K562 (cell line): Measurements from ENCODE around the gene DSCAM. TPM values are rescaled to one million over a fixed set of nuclear protein-coding genes. Genes with fewer than 3 reads are reported as not detected.

Experiments used
- ATAC-seq: fragments of 200-7000 bp; cut with Tn5 transposase; 3 replicates; pipeline ENCODE4 v1.9.1; 2020; ENCODE audit warnings: moderate library complexity
- BruUV-seq: library from RNA; stranded (reverse); fragments of 400-500 nt; replicated peaks from 2 replicates; lab custom pipeline; 2021; lab: Mats Ljungman, UMichigan
- CTCF ChIA-PET: fragments of 300-600 bp; formaldehyde crosslinking; extraction: SDS; loops from one replicate; lab custom pipeline; 2021; ENCODE audit warnings: low intra/inter-chr PET ratio; lab: Yijun Ruan, JAX
- POLR2A ChIA-PET: fragments of 300-600, 350-650 bp; sonication (Branson Sonifier 250); formaldehyde crosslinking; extraction: SDS; loops from one replicate; lab custom pipeline; 2021; ENCODE audit warnings: antibody characterized with exemption, inconsistent platforms; lab: Yijun Ruan, JAX
- DNase-seq, 4 experiments: peaks; one replicate each; pipeline versions ENCODE4 v3.0.0 to v3.0.0-alpha.2; 2011 to 2018; ENCODE audit warnings: low spot score in 3 of 4, mixed read lengths in 3 of 4; ENCODE audit errors: extremely low read depth in 1 of 4
- FAIRE-seq: peaks from 2 replicates; lab custom pipeline; 2011; peaks lifted over from hg19 to GRCh38; lab: Jason Lieb, UNC
- H2AFZ ChIP-seq: 2 replicates; pipeline ENCODE4 v1.6.0; 2011; ENCODE audit warnings: low read depth, low read length, control low read depth, inconsistent platforms
- H3K27ac ChIP-seq: fragments of 200-600 bp; 3 replicates; pipeline ENCODE4 v1.8.0; 2011; ENCODE audit warnings: low read depth, mild to moderate bottlenecking, control low read depth, inconsistent platforms, low read length, moderate library complexity, mixed read lengths; ENCODE audit errors: extremely low read depth
- H3K27me3 ChIP-seq, 2 experiments: fragments of 300-600 bp in 1 of 2; 2 replicates in 1 of 2; 3 replicates in 1 of 2; pipeline versions ENCODE4 v1.6.0 to v1.8.0; 2011; ENCODE audit warnings: inconsistent platforms in 2 of 2, low read length in 2 of 2, mild to moderate bottlenecking in 1 of 2, mixed read lengths in 1 of 2, moderate library complexity in 1 of 2; ENCODE audit not compliant: control insufficient read depth in 2 of 2, insufficient read depth in 2 of 2
- H3K36me3 ChIP-seq: fragments of 300-600 bp; 3 replicates; pipeline ENCODE4 v1.8.0; 2011; ENCODE audit warnings: mild to moderate bottlenecking, low read length, inconsistent platforms; ENCODE audit not compliant: control insufficient read depth, insufficient read depth
- H3K4me1 ChIP-seq, 2 experiments: fragments of 200-600 bp in 1 of 2; replicated peaks in 1 of 2; 2 replicates in 1 of 2; 3 replicates in 1 of 2; pipeline versions ENCODE4 v1.5.1 to v1.8.0; 2011; ENCODE audit warnings: inconsistent platforms in 2 of 2, low read length in 2 of 2, mild to moderate bottlenecking in 1 of 2, mixed read lengths in 1 of 2, moderate library complexity in 1 of 2; ENCODE audit not compliant: control insufficient read depth in 2 of 2, insufficient read depth in 2 of 2
- H3K4me2 ChIP-seq: 2 replicates; pipeline ENCODE4 v1.6.1; 2011; ENCODE audit warnings: low read length, control low read depth, inconsistent platforms, mixed read lengths; ENCODE audit not compliant: insufficient read depth
- H3K4me3 ChIP-seq: fragments of 200-600 bp; sonication (generic), shearing (Covaris generic); 2 replicates; pipeline ENCODE4 v1.5.1; 2016; ENCODE audit warnings: control low read depth, inconsistent platforms
- H3K79me2 ChIP-seq: fragments of 200-600 bp; 3 replicates; pipeline ENCODE4 v1.8.0; 2011; ENCODE audit warnings: low read length, inconsistent platforms; ENCODE audit not compliant: control insufficient read depth, insufficient read depth
- H3K9ac ChIP-seq, 2 experiments: 2 replicates each; pipeline versions ENCODE4 v1.6.0 to v1.6.1; 2011; ENCODE audit warnings: low read depth in 2 of 2, low read length in 2 of 2, control low read depth in 1 of 2, inconsistent platforms in 1 of 2, mild to moderate bottlenecking in 1 of 2, mixed read lengths in 1 of 2; ENCODE audit not compliant: insufficient read depth in 1 of 2
- H3K9me1 ChIP-seq: one replicate; pipeline ENCODE4 v1.6.0; 2011; ENCODE audit warnings: inconsistent platforms, mild to moderate bottlenecking, low read length, moderate library complexity; ENCODE audit not compliant: control insufficient read depth, insufficient read depth
- H3K9me3 ChIP-seq: replicated peaks from 2 replicates; pipeline ENCODE4 v1.5.1; 2011; ENCODE audit warnings: low read depth, low read length, inconsistent platforms; ENCODE audit not compliant: control insufficient read depth, insufficient read depth
- H4K20me1 ChIP-seq: replicated peaks from 2 replicates; pipeline ENCODE4 v1.6.1; 2011; ENCODE audit warnings: low read length, inconsistent platforms, mixed read lengths; ENCODE audit not compliant: control insufficient read depth, insufficient read depth
- CEBPB ChIP-seq: fragments of 450-650 bp; IDR thresholded peaks from 2 replicates; pipeline ENCODE4 v1.6.1; 2016; ENCODE audit warnings: missing genetic modification characterization, missing compliant biosample characterization
- EWSR1 ChIP-seq: fragments of 450-650 bp; IDR thresholded peaks from 2 replicates; pipeline ENCODE4 v1.6.1; 2018; ENCODE audit warnings: borderline replicate concordance, mild to moderate bottlenecking, low read depth, moderate library complexity; ENCODE audit not compliant: partially characterized antibody
- FOXA3 ChIP-seq, 2 experiments: fragments of 450-650 bp in 1 of 2; sonication (generic) in 1 of 2; formaldehyde crosslinking; IDR thresholded peaks in 1 of 2; conservative IDR thresholded peaks in 1 of 2; 2 replicates each; pipeline versions ENCODE4 v1.4.0 to v1.8.0; 2020 to 2022; ENCODE audit warnings: mild to moderate bottlenecking in 2 of 2, missing genetic modification reagents in 1 of 2
- NCOA4 ChIP-seq: fragments of 450-650 bp; IDR thresholded peaks from 2 replicates; pipeline ENCODE4 v1.6.1; 2018; ENCODE audit warnings: mild to moderate bottlenecking; ENCODE audit not compliant: partially characterized antibody
- PCBP2 ChIP-seq: fragments of 200-400 bp; formaldehyde crosslinking; IDR thresholded peaks from 2 replicates; pipeline ENCODE4 v1.6.1; 2018; ENCODE audit warnings: low read length, low read depth, mild to moderate bottlenecking, moderate library complexity; ENCODE audit not compliant: poor library complexity, severe bottlenecking
- RBM25 ChIP-seq: fragments of 200-400 bp; formaldehyde crosslinking; IDR thresholded peaks from 2 replicates; pipeline ENCODE4 v1.6.1; 2018; ENCODE audit warnings: low read length, low read depth, moderate library complexity; ENCODE audit not compliant: severe bottlenecking
- ZBED1 ChIP-seq: IDR thresholded peaks from 2 replicates; pipeline ENCODE4 v1.6.1; 2014
- ZBTB17 ChIP-seq: fragments of 450-650 bp; formaldehyde crosslinking; IDR thresholded peaks from 2 replicates; pipeline ENCODE4 v1.4.0; 2020; ENCODE audit warnings: mild to moderate bottlenecking
- ZC3H11A ChIP-seq: IDR thresholded peaks from 2 replicates; pipeline ENCODE4 v1.6.1; 2012; ENCODE audit warnings: low read depth, low read length, improper control_type of control experiment
- ZFX ChIP-seq: sonication (generic); formaldehyde crosslinking; IDR thresholded peaks from 2 replicates; pipeline ENCODE4 v1.8.0; 2022; ENCODE audit warnings: mild to moderate bottlenecking, missing genetic modification reagents, moderate library complexity
- ZNF583 ChIP-seq: fragments of 250-450 bp; sonication (Bioruptor Pico); IDR thresholded peaks from 2 replicates; pipeline ENCODE4 v1.4.0; 2020
- WGBS: fragments of 100-300 bp; shearing (Covaris generic); methylation state at CpG from one replicate; pipeline ENCODE4 v1.1.6; 2016; ENCODE audit warnings: low coverage, mixed read lengths; ENCODE audit not compliant: insufficient coverage; ENCODE audit errors: missing lambda C conversion rate; 5-methylcytosine and 5-hydroxymethylcytosine counted together
- in situ Hi-C: fragments of 300-500 bp; cut with MboI; formaldehyde crosslinking; loops from 4 replicates; pipeline ENCODE4 v1.15.0; 2018; ENCODE audit warnings: inconsistent platforms, mixed read lengths
- intact Hi-C: fragments of 100-400 bp; cut with micrococcal nuclease; formaldehyde crosslinking; loops from 2 replicates; pipeline ENCODE4 v1.14.2; 2022
- polyA plus RNA-seq, 8 experiments: library from polyadenylated mRNA; depleted of rRNA in 4 of 8; stranded (reverse) in 5 of 8; unstranded in 3 of 8; fragments of >200 nt; fragmentation: Nextera tagmentation in 2 of 8; fragmentation: Illumina TruSeq in 1 of 8; extraction: Ambion mirVana in 2 of 8; extraction: Trizol in 1 of 8; gene quantifications; 2 replicates each; pipeline versions ENCODE4 v1.2.1 to v1.2.3, GENCODE V29; 2011 to 2014; ENCODE audit warnings: inconsistent platforms in 1 of 8, missing spikeins in 1 of 8
- total RNA-seq, 7 experiments: library from RNA; depleted of rRNA in 6 of 7; stranded (reverse); fragments of >200 nt in 6 of 7; fragmentation: Illumina TruSeq in 2 of 7; extraction: Trizol in 2 of 7; gene quantifications; 2 replicates each; pipeline versions ENCODE4 v1.2.1 to v1.2.3, GENCODE V29; 2011 to 2021; ENCODE audit warnings: low replicate concordance in 1 of 7

DSCAM gene
- total and polyA plus RNA-seq, 9 of the 15 experiments (the other 6 are each of a cell fraction or from before 2014, with no cell fraction given): not detected

- TF ChIP-seq ZBTB17: no peak
- TF ChIP-seq, all 486 proteins: peak for 0
Measured at GRCh38 chr21:39972471-39972870, 874.5 kb downstream of the DSCAM start.

GRCh38 chr21:39971956-39972355 lies 875.0 kb downstream of the DSCAM start:
- ATAC-seq (no peak), DNase-seq (no peak), FAIRE-seq (no peak)
- H4K20me1 ChIP-seq: no peaks in the 10 kb centered on the region
- no peak overlapping the region for H3K9ac ChIP-seq
- ChIA-PET CTCF (no interaction called here), POLR2A (no interaction called here)
- no peak overlapping the region for H3K4me2 ChIP-seq
- no peaks in the 10 kb centered on the region for H3K79me2 ChIP-seq
- in situ Hi-C loops: no loop called here
- no peak overlapping the region for H3K27ac ChIP-seq
- no TSS peak for BruUV-seq
- no peaks in the 10 kb centered on the region for H3K27me3 ChIP-seq
- no peaks in the 10 kb centered on the region for H3K36me3 ChIP-seq
- H3K4me1 ChIP-seq: no peaks in the 10 kb centered on the region
- no peak for TF ChIP-seq ZC3H11A
- no peak for TF ChIP-seq EWSR1
- TF ChIP-seq PCBP2: no peak
- TF ChIP-seq ZBED1: no peak
- no peak for TF ChIP-seq FOXA3 (CRISPR knock-in tag; conservative IDR thresholded peaks at IDR 0.05 in 1 of 2, IDR thresholded peaks at IDR 0.05 in 1 of 2)
- no peak for TF ChIP-seq CEBPB
- TF ChIP-seq ZNF583 (CRISPR knock-in tag): no peak
- no peak for TF ChIP-seq ZFX (CRISPR knock-in tag)
- TF ChIP-seq NCOA4: no peak
- no peak for TF ChIP-seq RBM25
- H3K4me3 ChIP-seq: no peak overlapping the region
- WGBS: 0% methylated on average over 2 of the region's 2 CpGs
- no peaks in the 10 kb centered on the region for H3K9me1 ChIP-seq
- H2AFZ ChIP-seq: no peak overlapping the region
- H3K9me3 ChIP-seq: no peaks in the 10 kb centered on the region
- intact Hi-C loops: no loop called here

More at GRCh38 chr21:39972471-39972870, 874.5 kb downstream of the DSCAM start:
- no peak for DNase-seq
- Histone ChIP-seq H3K36me3 (no peaks in the 10 kb centered on the region), H3K4me2 (no peak overlapping the region), H3K79me2 (no peaks in the 10 kb centered on the region), H3K9me1 (no peaks in the 10 kb centered on the region), H3K27me3 (no peaks in the 10 kb centered on the region), H3K4me3 (no peak overlapping the region), H3K27ac (no peak overlapping the region), H4K20me1 (no peaks in the 10 kb centered on the region), H2AFZ (no peak overlapping the region), H3K4me1 (no peaks in the 10 kb centered on the region), H3K9me3 (no peaks in the 10 kb centered on the region), H3K9ac (no peak overlapping the region)
- in situ Hi-C loops (no loop called here), intact Hi-C loops (no loop called here)
- ATAC-seq: no peak
- POLR2A ChIA-PET: interaction anchor here (1.2 kb wide), 1 partner anchor 17 kb away, joined by 4 read pairs; no protein-coding TSS in a partner anchor
- no TSS peak for BruUV-seq
- CTCF ChIA-PET: no interaction called here
- 1% methylated on average over 4 of the region's 4 CpGs for WGBS
- FAIRE-seq: no peak
